H1 (cell line): ENCODE measurements around the gene ZSWIM4. TPM values are rescaled to one million over a fixed set of nuclear protein-coding genes. Genes with fewer than 3 reads are reported as not detected.

Experiments
- CREB1 ChIP-seq: IDR thresholded peaks from 2 replicates; pipeline ENCODE4 v1.6.1; 2012; ENCODE audit warnings: inconsistent platforms
- CTCF ChIP-seq, 3 experiments: IDR thresholded peaks; 1 replicate in 2 of 3; 2 replicates in 1 of 3; pipeline versions ENCODE4 v1.5.1 to v1.6.1; 2011; ENCODE audit warnings: low read length in 3 of 3, mild to moderate bottlenecking in 3 of 3, inconsistent platforms in 2 of 3, low read depth in 1 of 3, moderate library complexity in 1 of 3; ENCODE audit not compliant: insufficient read depth in 1 of 3; ENCODE audit errors: control extremely low read depth in 1 of 3
- EP300 ChIP-seq, 2 experiments: IDR thresholded peaks; 1 replicate in 1 of 2; 2 replicates in 1 of 2; pipeline ENCODE4 v1.6.1; 2011 to 2012; ENCODE audit warnings: low read depth in 2 of 2, low read length in 2 of 2, mild to moderate bottlenecking in 2 of 2, borderline replicate concordance in 1 of 2, inconsistent platforms in 1 of 2, moderate library complexity in 1 of 2
- KDM5A ChIP-seq: fragments of 200-600 bp; IDR thresholded peaks from 2 replicates; pipeline ENCODE4 v1.7.1; 2012; ENCODE audit warnings: mild to moderate bottlenecking, low read length, inconsistent platforms, mixed read lengths
- TAF7 ChIP-seq: optimal IDR thresholded peaks from 2 replicates; pipeline ENCODE3; 2011; ENCODE audit warnings: low read depth, mild to moderate bottlenecking, inconsistent platforms, low read length, moderate library complexity, borderline replicate concordance
- TEAD4 ChIP-seq: IDR thresholded peaks from 2 replicates; pipeline ENCODE4 v1.6.1; 2012; ENCODE audit warnings: low read depth, low read length, inconsistent platforms, mixed read lengths
- microRNA counts: library from miRNA; unstranded; fragments of <30 nt; microRNA quantifications from one replicate; lab custom pipeline; 2015
- microRNA-seq, 2 experiments: library from miRNA; unstranded; fragments of <30 nt; microRNA quantifications; one replicate each; pipeline versions ENCODE4 to v1.2.0, GENCODE V29; 2016 to 2020; ENCODE audit warnings: borderline microRNAs expressed in 2 of 2, borderline number of aligned reads in 2 of 2, borderline replicate concordance in 1 of 2
- polyA plus RNA-seq, 7 experiments: library from polyadenylated mRNA; depleted of rRNA in 3 of 7; stranded (reverse) in 5 of 7; unstranded in 2 of 7; fragments of >200 nt in 5 of 7; fragments of 200-250 nt in 2 of 7; gene quantifications; 1 replicate in 5 of 7; 2 replicates in 1 of 7; 4 replicates in 1 of 7; pipeline versions ENCODE4 v1.2.1 to v1.2.3, GENCODE V29; 2011 to 2013; ENCODE audit warnings: missing spikeins in 2 of 7, mixed read lengths in 2 of 7
- small RNA-seq: library from polyadenylated mRNA; stranded (forward); fragments of <200 nt; extraction: miRNeasy Mini kit (QIAGEN cat#:217004); gene quantifications from one replicate; pipeline ENCODE3, GENCODE V24; 2013; ENCODE audit not compliant: insufficient read depth
- total RNA-seq: library from RNA; stranded (reverse); fragmentation: NEBNext Ultra II Directional; extraction: Animal tissue kit (Norgen Biotek cat#: 25700); gene quantifications from 2 replicates; pipeline ENCODE4 v1.2.1, GENCODE V29; 2021

The ZSWIM4 gene
- total and polyA plus RNA-seq, 2 of the 8 experiments (the other 6 are each of a cell fraction or from before 2014, with no cell fraction given), result 12.2 to 31.1 TPM

DNA sequence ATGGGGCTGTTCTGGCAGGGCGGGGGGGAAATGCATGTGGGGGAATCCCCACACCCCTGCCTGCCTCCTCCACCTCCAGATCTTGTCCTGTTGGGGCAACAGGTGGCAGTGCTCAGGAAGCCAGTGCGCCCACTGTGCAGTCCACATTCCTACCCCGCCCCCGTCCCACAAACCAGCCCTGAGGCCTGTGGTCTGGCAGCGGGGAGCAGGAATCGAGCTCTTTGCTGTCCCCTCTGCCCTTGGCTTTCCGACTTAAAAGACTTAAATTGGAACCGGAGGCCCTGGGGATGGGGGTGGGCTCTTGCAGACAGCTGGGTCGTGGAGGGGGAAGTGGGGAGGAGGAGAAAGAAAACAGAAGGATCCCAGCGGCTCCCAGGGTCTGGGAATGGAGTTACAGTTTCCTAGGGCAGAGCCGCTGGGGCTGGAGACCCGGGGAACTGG is 86.0 kb downstream of the ZSWIM4 start (continued):
- TF ChIP-seq CREB1, result no peak
- TF ChIP-seq KDM5A, result no peak
- TF ChIP-seq CTCF (IDR thresholded peaks at IDR 0.05; ENCODE audit: control extremely low read depth in 1 of 3, insufficient read depth in 1 of 3, low read depth in 1 of 3, low read length in 3 of 3), result peak in 2 of 3 experiments; percentile 32 to 33; a peak in 2 of 4 replicates
- TF ChIP-seq TEAD4, result peak; percentile 91
- TF ChIP-seq TAF7, result no peak
- peak in 1 of 2 experiments; percentile 58; a peak in 1 of 3 replicates for TF ChIP-seq EP300 (IDR thresholded peaks at IDR 0.05; ENCODE audit: borderline replicate concordance in 1 of 2, low read depth in 2 of 2, low read length in 2 of 2)

MicroRNAs encoded within 50 kb of the gene (microRNA counts, 767-probe panel; counts per million panel counts)
- microRNA hsa-miR-181c-5p (lab: Ali Mortazavi, UCI), result 879 counts per million, percentile 95 among the panel's probes with 10 or more counts
- microRNA hsa-miR-23a-3p (lab: Ali Mortazavi, UCI), result 879 counts per million, percentile 95 among the panel's probes with 10 or more counts
- microRNA hsa-miR-24-3p (lab: Ali Mortazavi, UCI), result 879 counts per million, percentile 95 among the panel's probes with 10 or more counts
- microRNA hsa-miR-27a-3p (lab: Ali Mortazavi, UCI), result 879 counts per million, percentile 95 among the panel's probes with 10 or more counts

Small RNAs within 50 kb of the gene (microRNA-seq; reads per million reads assigned to microRNA genes)
- 12.2 to 32.6 reads per million in 2 experiments for gene MIR181C
- gene MIR181D, result 17.9 to 20.7 reads per million in 2 experiments

Small RNAs within 50 kb of the gene (small RNA-seq; reads per million reads assigned to genes)
- gene MIR181C (168 reads per million, percentile 98 among the genes with 10 or more reads in this experiment), gene MIR181D (121 reads per million, percentile 98 among the genes with 10 or more reads in this experiment), gene RN7SL619P (not detected)

Other genes starting within 250 kb of the ZSWIM4 start
- 21.7 and 24.5 TPM in 2 replicates for gene MRI1, start 30.9 kb upstream of the ZSWIM4 start, total RNA-seq
- 29.5 and 44.6 TPM in 2 replicates for gene MRI1, start 30.9 kb upstream of the ZSWIM4 start, polyA plus RNA-seq (2011; rRNA removed)
- gene C19orf53, start 21.0 kb upstream of the ZSWIM4 start, total RNA-seq, result 104 and 116 TPM in 2 replicates
- 169 and 193 TPM in 2 replicates for gene C19orf53, start 21.0 kb upstream of the ZSWIM4 start, polyA plus RNA-seq (2011; rRNA removed)
- not detected in 2 replicates for gene NANOS3, start 81.7 kb downstream of the ZSWIM4 start, total RNA-seq
- 0.14 and 0.62 TPM in 2 replicates for gene NANOS3, start 81.7 kb downstream of the ZSWIM4 start, polyA plus RNA-seq (2011; rRNA removed)
- 4.6 and 4.7 TPM in 2 replicates for gene BRME1, start 110.7 kb downstream of the ZSWIM4 start, total RNA-seq
- 4.6 and 6.0 TPM in 2 replicates for gene BRME1, start 110.7 kb downstream of the ZSWIM4 start, polyA plus RNA-seq (2011; rRNA removed)
- 33.0 and 36.4 TPM in 2 replicates for gene CC2D1A, start 110.8 kb downstream of the ZSWIM4 start, total RNA-seq
- gene CC2D1A, start 110.8 kb downstream of the ZSWIM4 start, polyA plus RNA-seq (2011; rRNA removed), result 12.5 and 20.5 TPM in 2 replicates
- 0.75 and 1.5 TPM in 2 replicates for gene PODNL1, start 143.0 kb downstream of the ZSWIM4 start, total RNA-seq
- 1.0 and 2.3 TPM in 2 replicates for gene PODNL1, start 143.0 kb downstream of the ZSWIM4 start, polyA plus RNA-seq (2011; rRNA removed)
- 68.7 and 77.1 TPM in 2 replicates for gene DCAF15, start 157.1 kb downstream of the ZSWIM4 start, total RNA-seq
- gene DCAF15, start 157.1 kb downstream of the ZSWIM4 start, polyA plus RNA-seq (2011; rRNA removed), result 80.8 and 127 TPM in 2 replicates
- gene RFX1, start 210.9 kb downstream of the ZSWIM4 start, total RNA-seq, result 16.1 and 17.0 TPM in 2 replicates
- gene RFX1, start 210.9 kb downstream of the ZSWIM4 start, polyA plus RNA-seq (2011; rRNA removed), result 4.9 and 10.4 TPM in 2 replicates
- not detected in 2 replicates for gene RLN3, start 232.7 kb downstream of the ZSWIM4 start, total RNA-seq
- not detected in 2 replicates for gene RLN3, start 232.7 kb downstream of the ZSWIM4 start, polyA plus RNA-seq (2011; rRNA removed)
- 14.7 and 15.1 TPM in 2 replicates for gene IL27RA, start 236.3 kb downstream of the ZSWIM4 start, total RNA-seq
- 9.9 and 10.8 TPM in 2 replicates for gene IL27RA, start 236.3 kb downstream of the ZSWIM4 start, polyA plus RNA-seq (2011; rRNA removed)